ENCODE results near the gene PARD3B.

Gene PARD3B

GRCh38 chr2:204972606-204973336 is 427.5 kb downstream of the PARD3B start:
- Histone ChIP-seq H4K20me1 (ENCODE audit: low read depth, low read length) (no peaks in the 10 kb centered on the region), H3K9me2 (replicated peaks; ENCODE audit: insufficient read depth, low read length) (no peaks in the 10 kb centered on the region), H3K79me2 (ENCODE audit: insufficient read depth, low read length) (no peaks in the 10 kb centered on the region), H3K4me3 (ENCODE audit: insufficient read depth, low read length, poor library complexity, severe bottlenecking) (no peak overlapping the region), H3K9ac (ENCODE audit: low read length) (no peak overlapping the region), H3K36me3 (ENCODE audit: low read length) (no peaks in the 10 kb centered on the region), H3K27me3 (ENCODE audit: low read length) (no peaks in the 10 kb centered on the region), H2AFZ (ENCODE audit: low read depth, low read length, severe bottlenecking) (no peak overlapping the region), H3K4me2 (ENCODE audit: low read depth, low read length, poor library complexity, severe bottlenecking) (no peak overlapping the region), H3F3A (ENCODE audit: insufficient read depth) (no peaks in the 10 kb centered on the region), H3K9me3 (ENCODE audit: insufficient read depth, low read length) (no peaks in the 10 kb centered on the region), H3K27ac (ENCODE audit: low read depth, low read length) (no peak overlapping the region)
- TF ChIP-seq, protein P1, sequence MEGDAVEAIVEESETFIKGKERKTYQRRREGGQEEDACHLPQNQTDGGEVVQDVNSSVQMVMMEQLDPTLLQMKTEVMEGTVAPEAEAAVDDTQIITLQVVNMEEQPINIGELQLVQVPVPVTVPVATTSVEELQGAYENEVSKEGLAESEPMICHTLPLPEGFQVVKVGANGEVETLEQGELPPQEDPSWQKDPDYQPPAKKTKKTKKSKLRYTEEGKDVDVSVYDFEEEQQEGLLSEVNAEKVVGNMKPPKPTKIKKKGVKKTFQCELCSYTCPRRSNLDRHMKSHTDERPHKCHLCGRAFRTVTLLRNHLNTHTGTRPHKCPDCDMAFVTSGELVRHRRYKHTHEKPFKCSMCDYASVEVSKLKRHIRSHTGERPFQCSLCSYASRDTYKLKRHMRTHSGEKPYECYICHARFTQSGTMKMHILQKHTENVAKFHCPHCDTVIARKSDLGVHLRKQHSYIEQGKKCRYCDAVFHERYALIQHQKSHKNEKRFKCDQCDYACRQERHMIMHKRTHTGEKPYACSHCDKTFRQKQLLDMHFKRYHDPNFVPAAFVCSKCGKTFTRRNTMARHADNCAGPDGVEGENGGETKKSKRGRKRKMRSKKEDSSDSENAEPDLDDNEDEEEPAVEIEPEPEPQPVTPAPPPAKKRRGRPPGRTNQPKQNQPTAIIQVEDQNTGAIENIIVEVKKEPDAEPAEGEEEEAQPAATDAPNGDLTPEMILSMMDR (IDR thresholded peaks at IDR 0.05; ENCODE audit: insufficient read depth, low read length, poor library complexity, severe bottlenecking): no peak
- no peak for TF ChIP-seq EZH2phosphoT487 (conservative IDR thresholded peaks at IDR 0.05; ENCODE audit: low read length)

- H3K27me3 ChIP-seq (ENCODE audit: low read length): no peaks in the 10 kb centered on the region
- no peaks in the 10 kb centered on the region for H4K20me1 ChIP-seq (ENCODE audit: low read depth, low read length)
- H3K27ac ChIP-seq (ENCODE audit: low read depth, low read length): no peak overlapping the region
- no peaks in the 10 kb centered on the region for H3K9me2 ChIP-seq (replicated peaks; ENCODE audit: insufficient read depth, low read length)
- no peak overlapping the region for H3K4me2 ChIP-seq (ENCODE audit: low read depth, low read length, poor library complexity, severe bottlenecking)
- H3K36me3 ChIP-seq (ENCODE audit: low read length): no peaks in the 10 kb centered on the region
- no peaks in the 10 kb centered on the region for H3F3A ChIP-seq (ENCODE audit: insufficient read depth)
- H3K79me2 ChIP-seq (ENCODE audit: insufficient read depth, low read length): no peaks in the 10 kb centered on the region
- TF ChIP-seq, protein P1 (IDR thresholded peaks at IDR 0.05; ENCODE audit: insufficient read depth, low read length, poor library complexity, severe bottlenecking): no peak
- TF ChIP-seq EZH2phosphoT487 (conservative IDR thresholded peaks at IDR 0.05; ENCODE audit: low read length): no peak
- no peaks in the 10 kb centered on the region for H3K9me3 ChIP-seq (ENCODE audit: insufficient read depth, low read length)
- no peak overlapping the region for H2AFZ ChIP-seq (ENCODE audit: low read depth, low read length, severe bottlenecking)
- H3K4me3 ChIP-seq (ENCODE audit: insufficient read depth, low read length, poor library complexity, severe bottlenecking): no peak overlapping the region
- no peak overlapping the region for H3K9ac ChIP-seq (ENCODE audit: low read length)
Measured at GRCh38 chr2:204973616-204974015, 428.3 kb downstream of the PARD3B start.

DNA sequence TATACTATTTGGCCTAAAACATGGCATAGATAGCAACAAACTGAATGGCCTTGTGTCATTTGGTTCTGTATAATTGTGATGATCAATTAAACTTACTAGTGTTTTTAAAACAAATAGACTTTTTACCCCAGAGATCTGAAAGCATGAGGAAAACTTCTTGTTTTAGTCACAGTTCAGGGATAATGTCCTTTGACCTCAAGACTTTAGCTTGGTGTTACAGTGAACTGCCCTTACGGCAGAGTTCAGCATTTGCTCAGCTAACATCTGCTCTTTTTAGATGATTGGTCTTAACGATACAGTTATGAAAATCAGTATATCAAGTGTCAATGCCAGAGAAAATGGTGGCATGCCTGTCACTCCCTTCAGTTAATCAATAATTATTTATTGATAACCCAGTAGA is 429.2 kb downstream of the PARD3B start:
- no peaks in the 10 kb centered on the region for H3K27me3 ChIP-seq (ENCODE audit: low read length)
- TF ChIP-seq EZH2phosphoT487 (conservative IDR thresholded peaks at IDR 0.05; ENCODE audit: low read length): no peak
- TF ChIP-seq, protein P1 (IDR thresholded peaks at IDR 0.05; ENCODE audit: insufficient read depth, low read length, poor library complexity, severe bottlenecking): no peak
- H3K9me2 ChIP-seq (replicated peaks; ENCODE audit: insufficient read depth, low read length): no peaks in the 10 kb centered on the region

More for the DNA sequence above, 429.2 kb downstream of the PARD3B start:
- Histone ChIP-seq H3K27ac (ENCODE audit: low read depth, low read length) (no peak overlapping the region), H3K79me2 (ENCODE audit: insufficient read depth, low read length) (no peaks in the 10 kb centered on the region), H3F3A (ENCODE audit: insufficient read depth) (no peaks in the 10 kb centered on the region), H2AFZ (ENCODE audit: low read depth, low read length, severe bottlenecking) (no peak overlapping the region), H3K36me3 (ENCODE audit: low read length) (no peaks in the 10 kb centered on the region), H4K20me1 (ENCODE audit: low read depth, low read length) (no peaks in the 10 kb centered on the region), H3K9ac (ENCODE audit: low read length) (no peak overlapping the region), H3K9me3 (ENCODE audit: insufficient read depth, low read length) (no peaks in the 10 kb centered on the region), H3K4me2 (ENCODE audit: low read depth, low read length, poor library complexity, severe bottlenecking) (no peak overlapping the region), H3K4me3 (ENCODE audit: insufficient read depth, low read length, poor library complexity, severe bottlenecking) (no peak overlapping the region)

All from SU-DHL-6 (cell line).